ENCODE results near the gene OR2M3. TPM values are rescaled to one million over a fixed set of nuclear protein-coding genes. Genes with fewer than 3 reads are reported as not detected.

Gene OR2M3, protein sequence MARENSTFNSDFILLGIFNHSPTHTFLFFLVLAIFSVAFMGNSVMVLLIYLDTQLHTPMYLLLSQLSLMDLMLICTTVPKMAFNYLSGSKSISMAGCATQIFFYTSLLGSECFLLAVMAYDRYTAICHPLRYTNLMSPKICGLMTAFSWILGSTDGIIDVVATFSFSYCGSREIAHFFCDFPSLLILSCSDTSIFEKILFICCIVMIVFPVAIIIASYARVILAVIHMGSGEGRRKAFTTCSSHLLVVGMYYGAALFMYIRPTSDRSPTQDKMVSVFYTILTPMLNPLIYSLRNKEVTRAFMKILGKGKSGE
- total RNA-seq (2021) (0.20 and 0.35 TPM in 2 replicates), Bru-seq, nascent RNA (not detected), BruChase-seq, experiment 1, labeled RNA remaining after a 2-hour chase (not detected), BruChase-seq, experiment 2, labeled RNA remaining after a 6-hour chase (not detected)
- long read RNA-seq: 0 reads

DNA sequence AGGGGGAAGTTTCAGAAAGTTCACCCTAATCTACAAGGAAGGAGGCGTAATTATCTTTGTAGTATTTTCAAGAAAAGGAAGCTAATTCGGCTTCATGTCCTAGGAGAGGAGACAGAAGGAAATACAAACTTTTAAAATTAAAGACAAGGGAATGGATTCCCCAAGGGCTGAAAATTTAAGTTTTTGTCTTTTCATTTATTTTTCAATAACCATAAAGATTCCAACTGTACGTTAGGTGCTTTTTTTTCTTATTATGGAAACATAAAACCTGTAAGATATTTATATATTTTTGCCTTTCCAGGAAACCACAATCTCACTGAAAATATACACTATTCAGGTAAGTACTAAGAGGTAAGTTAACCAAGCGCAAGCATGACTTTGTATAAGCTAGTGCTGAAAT, at the start of gene OR2M3:
TSS of gene OR2M3 (plus strand) at position 301 of the 400 bp plus-strand sequence. CDS start 5,803 bp downstream, outside the sequence.
- Histone ChIP-seq H3K4me1 (replicated peaks; ENCODE audit: insufficient read depth) (no peaks in the 10 kb centered on the region), H3K27me3 (ENCODE audit: insufficient read depth, low read depth) (no peaks in the 10 kb centered on the region), H2AFZ (no peak within 1 kb of the TSS), H3K36me3 (ENCODE audit: low read depth) (no peaks in the 10 kb centered on the region), H3K9me3 (ENCODE audit: insufficient read depth, low read depth) (no peaks in the 10 kb centered on the region), H3K4me3 (no peak within 1 kb of the TSS), H3K9me2 (ENCODE audit: insufficient read depth) (no peaks in the 10 kb centered on the region), H3F3A (ENCODE audit: insufficient read depth, low read depth) (no peaks in the 10 kb centered on the region), H4K20me1 (ENCODE audit: insufficient read depth) (no peaks in the 10 kb centered on the region), H3K79me2 (ENCODE audit: low read depth) (no peaks in the 10 kb centered on the region), H3K4me2 (no peak within 1 kb of the TSS), H3K27ac (no peak within 1 kb of the TSS)
- BruUV-seq (replicated peaks): no TSS peak
- POLR2A ChIA-PET (ENCODE audit: unreplicated experiment): no interaction called here
- no peak for DNase-seq
- CTCF ChIA-PET: no interaction called here
- intact Hi-C loops (cut with micrococcal nuclease; ENCODE audit: unreplicated experiment): no loop called here
- no peak for TF ChIP-seq EZH2 (IDR thresholded peaks at IDR 0.05; ENCODE audit: low read depth)
- TF ChIP-seq, protein P1, sequence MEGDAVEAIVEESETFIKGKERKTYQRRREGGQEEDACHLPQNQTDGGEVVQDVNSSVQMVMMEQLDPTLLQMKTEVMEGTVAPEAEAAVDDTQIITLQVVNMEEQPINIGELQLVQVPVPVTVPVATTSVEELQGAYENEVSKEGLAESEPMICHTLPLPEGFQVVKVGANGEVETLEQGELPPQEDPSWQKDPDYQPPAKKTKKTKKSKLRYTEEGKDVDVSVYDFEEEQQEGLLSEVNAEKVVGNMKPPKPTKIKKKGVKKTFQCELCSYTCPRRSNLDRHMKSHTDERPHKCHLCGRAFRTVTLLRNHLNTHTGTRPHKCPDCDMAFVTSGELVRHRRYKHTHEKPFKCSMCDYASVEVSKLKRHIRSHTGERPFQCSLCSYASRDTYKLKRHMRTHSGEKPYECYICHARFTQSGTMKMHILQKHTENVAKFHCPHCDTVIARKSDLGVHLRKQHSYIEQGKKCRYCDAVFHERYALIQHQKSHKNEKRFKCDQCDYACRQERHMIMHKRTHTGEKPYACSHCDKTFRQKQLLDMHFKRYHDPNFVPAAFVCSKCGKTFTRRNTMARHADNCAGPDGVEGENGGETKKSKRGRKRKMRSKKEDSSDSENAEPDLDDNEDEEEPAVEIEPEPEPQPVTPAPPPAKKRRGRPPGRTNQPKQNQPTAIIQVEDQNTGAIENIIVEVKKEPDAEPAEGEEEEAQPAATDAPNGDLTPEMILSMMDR (conservative IDR thresholded peaks at IDR 0.05): no peak

DNA sequence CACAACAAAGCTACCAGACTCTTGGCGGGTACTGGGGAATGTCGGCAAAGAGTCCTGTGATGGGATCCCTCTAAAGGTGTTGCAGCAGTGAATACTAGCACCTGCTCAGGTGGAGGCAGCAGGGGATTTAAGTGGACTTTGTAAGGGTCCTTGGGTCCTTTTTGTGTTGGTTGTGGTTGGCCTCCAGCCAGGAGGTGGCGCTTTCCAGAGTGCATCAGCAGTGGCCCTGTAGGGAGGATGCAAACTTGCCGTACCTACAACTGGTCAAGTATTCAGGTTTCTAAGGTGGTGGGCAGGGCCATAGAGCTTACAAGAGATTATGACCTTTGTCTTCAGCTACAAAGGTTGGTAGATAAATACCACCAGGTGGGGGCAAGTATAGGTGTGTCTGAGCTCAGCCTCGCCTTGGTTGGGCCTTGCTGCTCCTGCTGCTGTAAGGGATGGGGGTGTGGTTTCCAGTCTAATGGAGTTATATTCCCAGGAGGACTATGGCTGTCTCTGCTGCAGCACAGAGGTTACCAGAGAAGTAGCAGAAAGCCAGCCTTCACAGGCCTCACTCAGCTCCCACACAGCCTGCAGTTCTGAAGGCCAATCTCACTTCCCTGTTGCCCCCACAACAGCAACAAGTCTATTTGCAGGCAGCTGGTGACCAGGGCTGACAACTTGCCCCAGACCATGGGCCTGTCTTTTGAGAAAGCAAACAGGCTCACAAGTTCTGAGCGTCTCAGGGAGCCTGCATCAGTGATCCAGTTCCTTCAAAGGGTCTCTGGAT, 44.8 kb upstream of the OR2M3 start:
- H3K9me3 ChIP-seq (ENCODE audit: insufficient read depth, low read depth): no peaks in the 10 kb centered on the region
- no peaks in the 10 kb centered on the region for H3K36me3 ChIP-seq (ENCODE audit: low read depth)
- H3K27ac ChIP-seq: no peak overlapping the region
- TF ChIP-seq, protein P1 (conservative IDR thresholded peaks at IDR 0.05): no peak
- no peak for TF ChIP-seq EZH2 (IDR thresholded peaks at IDR 0.05; ENCODE audit: low read depth)
- no peaks in the 10 kb centered on the region for H3K4me1 ChIP-seq (replicated peaks; ENCODE audit: insufficient read depth)
- no peak overlapping the region for H3K4me3 ChIP-seq
- no peak overlapping the region for H2AFZ ChIP-seq
- DNase-seq: no peak
- no peaks in the 10 kb centered on the region for H3K27me3 ChIP-seq (ENCODE audit: insufficient read depth, low read depth)
- ChIA-PET CTCF (no interaction called here), POLR2A (ENCODE audit: unreplicated experiment) (no interaction called here)
- H4K20me1 ChIP-seq (ENCODE audit: insufficient read depth): no peaks in the 10 kb centered on the region
- no peaks in the 10 kb centered on the region for H3F3A ChIP-seq (ENCODE audit: insufficient read depth, low read depth)
- no TSS peak for BruUV-seq (replicated peaks)
- H3K9me2 ChIP-seq (ENCODE audit: insufficient read depth): no peaks in the 10 kb centered on the region
- intact Hi-C loops (cut with micrococcal nuclease; ENCODE audit: unreplicated experiment): no loop called here
- H3K79me2 ChIP-seq (ENCODE audit: low read depth): no peaks in the 10 kb centered on the region
- H3K4me2 ChIP-seq: no peak overlapping the region

DNA sequence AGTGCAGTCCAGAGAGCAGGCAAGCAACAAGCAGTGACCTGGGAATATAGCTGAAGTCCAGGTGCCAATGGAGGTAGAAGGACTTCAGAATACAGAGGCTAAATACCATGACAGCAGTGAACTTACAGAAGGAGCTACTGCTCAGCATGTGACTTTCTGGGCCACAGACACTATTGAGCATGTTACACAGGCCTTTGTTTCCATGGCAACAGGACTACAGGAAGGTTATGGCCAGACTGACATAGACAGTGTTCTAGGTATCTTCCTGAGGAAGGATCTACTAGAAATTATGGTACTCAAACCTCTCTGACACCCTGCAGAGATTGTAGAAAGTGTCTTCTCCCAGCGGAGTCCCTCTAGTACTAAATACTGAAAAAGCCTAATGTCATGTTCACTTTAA, 41.1 kb upstream of the OR2M3 start:
- POLR2A ChIA-PET (ENCODE audit: unreplicated experiment): no interaction called here
- H3K9me2 ChIP-seq (ENCODE audit: insufficient read depth): no peaks in the 10 kb centered on the region
- CTCF ChIA-PET: no interaction called here
- no peaks in the 10 kb centered on the region for H3K36me3 ChIP-seq (ENCODE audit: low read depth)
- H3K4me2 ChIP-seq: no peak overlapping the region
- H3K79me2 ChIP-seq (ENCODE audit: low read depth): no peaks in the 10 kb centered on the region
- no peak for TF ChIP-seq EZH2 (IDR thresholded peaks at IDR 0.05; ENCODE audit: low read depth)
- TF ChIP-seq, protein P1 (conservative IDR thresholded peaks at IDR 0.05): no peak
- H3K27me3 ChIP-seq (ENCODE audit: insufficient read depth, low read depth): no peaks in the 10 kb centered on the region
- H4K20me1 ChIP-seq (ENCODE audit: insufficient read depth): no peaks in the 10 kb centered on the region
- H2AFZ ChIP-seq: no peak overlapping the region
- no peaks in the 10 kb centered on the region for H3K4me1 ChIP-seq (replicated peaks; ENCODE audit: insufficient read depth)
- no peak overlapping the region for H3K27ac ChIP-seq
- H3F3A ChIP-seq (ENCODE audit: insufficient read depth, low read depth): no peaks in the 10 kb centered on the region
- intact Hi-C loops (cut with micrococcal nuclease; ENCODE audit: unreplicated experiment): no loop called here
- H3K4me3 ChIP-seq: no peak overlapping the region
- BruUV-seq (replicated peaks): no TSS peak
- no peaks in the 10 kb centered on the region for H3K9me3 ChIP-seq (ENCODE audit: insufficient read depth, low read depth)
- DNase-seq: no peak
